Suprapubic skin (tissue), 4 donors: ENCODE data around the gene PLOD3. TPM values are rescaled to one million over a fixed set of nuclear protein-coding genes. Genes with fewer than 3 reads are reported as not detected.

Experiments
- DNase-seq, 2 donors: peaks; one replicate each; pipeline ENCODE4 v3.0.0-alpha.2; 2019; ENCODE audit warnings: low spot score in 2 of 2
- H3K27ac ChIP-seq: fragments of 200-600 bp; sonication (generic); one replicate; pipeline ENCODE4 v1.5.1; 2019
- H3K27me3 ChIP-seq: fragments of 200-600 bp; sonication (generic); one replicate; pipeline ENCODE4 v1.5.1; 2019
- H3K36me3 ChIP-seq: fragments of 200-600 bp; sonication (generic); one replicate; pipeline ENCODE4 v1.5.1; 2019
- H3K4me1 ChIP-seq: fragments of 200-600 bp; sonication (generic); one replicate; pipeline ENCODE4 v1.5.1; 2019
- H3K4me3 ChIP-seq: fragments of 200-600 bp; sonication (generic); one replicate; pipeline ENCODE4 v1.5.1; 2019; ENCODE audit warnings: mild to moderate bottlenecking
- H3K9me3 ChIP-seq: fragments of 200-600 bp; sonication (generic); one replicate; pipeline ENCODE4 v1.5.1; 2019
- CTCF ChIP-seq, 2 donors: fragments of 200-600 bp in 1 of 2; fragments of 450-650 bp in 1 of 2; sonication (generic) in 1 of 2; IDR thresholded peaks; one replicate each; pipeline ENCODE4 v1.5.1; 2016 to 2019; ENCODE audit warnings: antibody characterized with exemption in 2 of 2, mild to moderate bottlenecking in 1 of 2, moderate library complexity in 1 of 2
- EP300 ChIP-seq: sonication (generic); formaldehyde crosslinking; IDR thresholded peaks from one replicate; pipeline ENCODE4 v1.6.1; 2017; ENCODE audit warnings: antibody characterized with exemption
- POLR2A ChIP-seq, 2 donors: fragments of 450-650 bp; IDR thresholded peaks; one replicate each; pipeline ENCODE4 v1.6.1; 2017; ENCODE audit warnings: antibody characterized with exemption in 2 of 2, mild to moderate bottlenecking in 2 of 2, moderate library complexity in 2 of 2
- POLR2AphosphoS5 ChIP-seq, 3 donors: sonication (generic); formaldehyde crosslinking; IDR thresholded peaks; one replicate each; pipeline ENCODE4 v1.6.1; 2017; ENCODE audit warnings: antibody characterized with exemption in 3 of 3
- WGBS: methylation state at CpG from one replicate; pipeline ENCODE4 v1.1.5; 2018; 5-methylcytosine and 5-hydroxymethylcytosine counted together
- total RNA-seq, 4 donors: library from RNA; depleted of rRNA; stranded (reverse); fragments of >200 nt; gene quantifications; one replicate each; pipeline ENCODE4 v1.1.0, GENCODE V29; 2016

Gene PLOD3
- total RNA-seq, 4 donors from 2014 or later: 15.7 to 30.4 (median 22.7) TPM

GRCh38 chr7:101233907-101234547, 16.6 kb upstream of the PLOD3 start:
- Histone ChIP-seq H3K27ac (no peak overlapping the region), H3K4me1 (peaks cover 30% of the 10 kb centered on the region), H3K27me3 (no peaks in the 10 kb centered on the region), H3K9me3 (no peaks in the 10 kb centered on the region), H3K4me3 (no peak overlapping the region), H3K36me3 (peaks cover 28% of the 10 kb centered on the region)
- TF ChIP-seq POLR2A (IDR thresholded peaks at IDR 0.05): no peak
- no peak for TF ChIP-seq CTCF (IDR thresholded peaks at IDR 0.05)
- no peak for TF ChIP-seq EP300
- TF ChIP-seq POLR2AphosphoS5 (IDR thresholded peaks at IDR 0.05): no peak
- no peak for DNase-seq
- WGBS: 87% methylated on average over 10 of the region's 21 CpGs

GRCh38 chr7:101232141-101232850, 14.9 kb upstream of the PLOD3 start:
- Histone ChIP-seq H3K9me3 (no peaks in the 10 kb centered on the region), H3K36me3 (peaks cover 33% of the 10 kb centered on the region), H3K27ac (peak overlapping the region; percentile 48), H3K4me1 (peaks cover 17% of the 10 kb centered on the region), H3K27me3 (no peaks in the 10 kb centered on the region), H3K4me3 (peak overlapping the region; percentile 50)
- DNase-seq: no peak
- 35% methylated on average over 12 of the region's 52 CpGs for WGBS
- TF ChIP-seq EP300 (no peak), POLR2A (IDR thresholded peaks at IDR 0.05) (no peak), POLR2AphosphoS5 (IDR thresholded peaks at IDR 0.05) (no peak), CTCF (IDR thresholded peaks at IDR 0.05) (no peak)

- peaks cover 15% of the 10 kb centered on the region for H3K4me1 ChIP-seq
- no peaks in the 10 kb centered on the region for H3K27me3 ChIP-seq
- H3K4me3 ChIP-seq: peak overlapping the region; percentile 50
- TF ChIP-seq POLR2AphosphoS5 (IDR thresholded peaks at IDR 0.05): no peak
- H3K27ac ChIP-seq: no peak overlapping the region
- peaks cover 31% of the 10 kb centered on the region for H3K36me3 ChIP-seq
- 82% methylated on average over 5 of the region's 7 CpGs for WGBS
- DNase-seq: no peak
- H3K9me3 ChIP-seq: no peaks in the 10 kb centered on the region
Measured at GRCh38 chr7:101231644-101232043, 14.3 kb upstream of the PLOD3 start.

GRCh38 chr7:101226721-101227120, 9.3 kb upstream of the PLOD3 start:
- no peak for TF ChIP-seq EP300
- TF ChIP-seq CTCF (IDR thresholded peaks at IDR 0.05): no peak
- TF ChIP-seq POLR2A (IDR thresholded peaks at IDR 0.05): no peak
- no peak for TF ChIP-seq POLR2AphosphoS5 (IDR thresholded peaks at IDR 0.05)
- Histone ChIP-seq H3K27ac (no peak overlapping the region), H3K9me3 (no peaks in the 10 kb centered on the region), H3K36me3 (peaks cover 60% of the 10 kb centered on the region), H3K27me3 (no peaks in the 10 kb centered on the region), H3K4me1 (peaks cover 2% of the 10 kb centered on the region), H3K4me3 (no peak overlapping the region)
- DNase-seq: no peak
- WGBS: 68% methylated on average over 9 of the region's 9 CpGs

- no peak overlapping the region for H3K27ac ChIP-seq
- no peaks in the 10 kb centered on the region for H3K4me1 ChIP-seq
- peaks cover 60% of the 10 kb centered on the region for H3K36me3 ChIP-seq
- H3K27me3 ChIP-seq: no peaks in the 10 kb centered on the region
- H3K9me3 ChIP-seq: no peaks in the 10 kb centered on the region
- DNase-seq: no peak
- no peak overlapping the region for H3K4me3 ChIP-seq
- 98% methylated on average over 6 of the region's 6 CpGs for WGBS
- TF ChIP-seq POLR2AphosphoS5 (IDR thresholded peaks at IDR 0.05): no peak
- no peak for TF ChIP-seq CTCF (IDR thresholded peaks at IDR 0.05)
- TF ChIP-seq EP300: no peak
- no peak for TF ChIP-seq POLR2A (IDR thresholded peaks at IDR 0.05)
Measured at GRCh38 chr7:101225650-101226049, 8.3 kb upstream of the PLOD3 start.
